Sigmoid colon (tissue), 7 donors: ENCODE data around the gene TEX264. TPM values are rescaled to one million over a fixed set of nuclear protein-coding genes. Genes with fewer than 3 reads are reported as not detected.

Source experiments
- DNase-seq: peaks from one replicate; pipeline ENCODE4 v3.0.0-alpha.2; 2019
- H3K27ac ChIP-seq, 4 donors: fragments of 200-600 bp; sonication (generic); one replicate each; pipeline ENCODE4 v1.5.1; 2016 to 2019; ENCODE audit warnings: mild to moderate bottlenecking in 1 of 4
- H3K27me3 ChIP-seq, 3 donors: fragments of 200-600 bp; sonication (generic); one replicate each; pipeline ENCODE4 v1.5.1; 2019; ENCODE audit warnings: mild to moderate bottlenecking in 1 of 3
- H3K36me3 ChIP-seq, 4 donors: fragments of 200-600 bp; sonication (generic); one replicate each; pipeline ENCODE4 v1.5.1; 2016 to 2019
- H3K4me1 ChIP-seq, 4 donors: fragments of 200-600 bp; sonication (generic); one replicate each; pipeline ENCODE4 v1.5.1; 2017 to 2019
- H3K4me3 ChIP-seq, 4 donors: fragments of 200-600 bp; sonication (generic); one replicate each; pipeline ENCODE4 v1.5.1; 2017 to 2019; ENCODE audit warnings: mild to moderate bottlenecking in 2 of 4, moderate library complexity in 1 of 4
- H3K9me3 ChIP-seq, 4 donors: fragments of 200-600 bp in 3 of 4; sonication (generic) in 3 of 4; one replicate each; pipeline versions ENCODE4 v1.5.1 to v1.6.1; 2013 to 2019
- EP300 ChIP-seq, 4 donors: sonication (generic); formaldehyde crosslinking; IDR thresholded peaks; one replicate each; pipeline ENCODE4 v1.6.1; 2017; ENCODE audit warnings: antibody characterized with exemption in 4 of 4
- POLR2A ChIP-seq, 2 donors: fragments of 450-650 bp; IDR thresholded peaks; one replicate each; pipeline ENCODE4 v1.6.1; 2016; ENCODE audit warnings: antibody characterized with exemption in 2 of 2, mild to moderate bottlenecking in 2 of 2, moderate library complexity in 2 of 2
- POLR2AphosphoS5 ChIP-seq, 4 donors: sonication (generic); formaldehyde crosslinking; IDR thresholded peaks; one replicate each; pipeline ENCODE4 v1.6.1; 2017; ENCODE audit warnings: antibody characterized with exemption in 4 of 4
- WGBS, 2 donors: extraction: QIAGEN DNeasy Blood & Tissue Kit; methylation state at CpG; one replicate each; pipeline ENCODE4 v1.1.7; 2013; 5-methylcytosine and 5-hydroxymethylcytosine counted together
- intact Hi-C: fragments of 100-400 bp; cut with DNase I; formaldehyde crosslinking; loops from one replicate; pipeline ENCODE4 v1.15.1; 2023
- polyA plus RNA-seq, 3 donors: library from polyadenylated mRNA; stranded (reverse); fragments of 200-250 nt; gene quantifications; one replicate each; pipeline ENCODE4 v1.2.3, GENCODE V29; 2013
- total RNA-seq, 4 donors: library from RNA; depleted of rRNA; stranded (reverse); fragments of >200 nt; gene quantifications; one replicate each; pipeline ENCODE4 v1.1.0, GENCODE V29; 2016
- TF ChIP-seq, protein P1 (sequence below), 4 experiments: fragments of 450-650 bp in 3 of 4; fragments of 200-600 bp in 1 of 4; IDR thresholded peaks; one replicate each; pipeline ENCODE4 v1.5.1; 2016 to 2019; ENCODE audit warnings: antibody characterized with exemption in 4 of 4, mild to moderate bottlenecking in 3 of 4, moderate library complexity in 2 of 4
- donor health status: healthy with polysubstance abuse.
- donor health status: Bipolar disorder and iron deficiency.
- donor health status: healthy.

Gene TEX264
- total and polyA plus RNA-seq, 7 donors, result 23.4 to 79.7 (median 69.3) TPM

DNA sequence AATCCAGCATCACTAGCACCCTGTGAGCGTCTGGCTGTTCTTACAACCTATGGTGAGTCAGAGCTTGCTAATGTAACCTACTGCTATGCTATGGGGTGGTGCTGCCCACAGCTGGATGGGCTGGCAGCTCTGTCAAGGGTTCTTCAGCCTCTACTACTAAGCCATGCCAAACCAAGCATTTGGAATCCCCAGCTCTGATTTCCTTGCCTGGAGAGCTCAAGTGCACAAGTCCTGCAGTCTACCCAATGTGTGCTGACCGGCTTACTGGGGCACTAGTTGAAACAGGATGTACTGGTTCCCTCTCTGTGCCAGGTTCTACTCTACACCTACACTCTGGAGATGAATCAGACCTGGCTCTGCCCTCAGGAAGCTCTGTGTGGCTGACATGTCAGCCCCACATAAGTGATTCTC, 4.2 kb downstream of the TEX264 start:
- no peak for TF ChIP-seq EP300 (IDR thresholded peaks at IDR 0.05)
- TF ChIP-seq, protein P1, sequence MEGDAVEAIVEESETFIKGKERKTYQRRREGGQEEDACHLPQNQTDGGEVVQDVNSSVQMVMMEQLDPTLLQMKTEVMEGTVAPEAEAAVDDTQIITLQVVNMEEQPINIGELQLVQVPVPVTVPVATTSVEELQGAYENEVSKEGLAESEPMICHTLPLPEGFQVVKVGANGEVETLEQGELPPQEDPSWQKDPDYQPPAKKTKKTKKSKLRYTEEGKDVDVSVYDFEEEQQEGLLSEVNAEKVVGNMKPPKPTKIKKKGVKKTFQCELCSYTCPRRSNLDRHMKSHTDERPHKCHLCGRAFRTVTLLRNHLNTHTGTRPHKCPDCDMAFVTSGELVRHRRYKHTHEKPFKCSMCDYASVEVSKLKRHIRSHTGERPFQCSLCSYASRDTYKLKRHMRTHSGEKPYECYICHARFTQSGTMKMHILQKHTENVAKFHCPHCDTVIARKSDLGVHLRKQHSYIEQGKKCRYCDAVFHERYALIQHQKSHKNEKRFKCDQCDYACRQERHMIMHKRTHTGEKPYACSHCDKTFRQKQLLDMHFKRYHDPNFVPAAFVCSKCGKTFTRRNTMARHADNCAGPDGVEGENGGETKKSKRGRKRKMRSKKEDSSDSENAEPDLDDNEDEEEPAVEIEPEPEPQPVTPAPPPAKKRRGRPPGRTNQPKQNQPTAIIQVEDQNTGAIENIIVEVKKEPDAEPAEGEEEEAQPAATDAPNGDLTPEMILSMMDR (IDR thresholded peaks at IDR 0.05), result no peak
- TF ChIP-seq POLR2A (IDR thresholded peaks at IDR 0.05), result no peak
- TF ChIP-seq POLR2AphosphoS5 (IDR thresholded peaks at IDR 0.05), result no peak
- peaks cover 0 to 41% (median 28%) of the 10 kb centered on the region in 4 donors for H3K4me1 ChIP-seq
- WGBS, 2 donors, result 80 to 87% methylated on average over 2 of the region's 2 CpGs
- H3K27ac ChIP-seq, result no peak overlapping the region
- H3K9me3 ChIP-seq, result no peaks in the 10 kb centered on the region
- H3K4me3 ChIP-seq, result no peak overlapping the region
- intact Hi-C loops, result no loop called here
- peaks cover 0 to 42% (median 4%) of the 10 kb centered on the region in 4 donors for H3K36me3 ChIP-seq
- peak; percentile 5 for DNase-seq
- H3K27me3 ChIP-seq, result no peaks in the 10 kb centered on the region

DNA sequence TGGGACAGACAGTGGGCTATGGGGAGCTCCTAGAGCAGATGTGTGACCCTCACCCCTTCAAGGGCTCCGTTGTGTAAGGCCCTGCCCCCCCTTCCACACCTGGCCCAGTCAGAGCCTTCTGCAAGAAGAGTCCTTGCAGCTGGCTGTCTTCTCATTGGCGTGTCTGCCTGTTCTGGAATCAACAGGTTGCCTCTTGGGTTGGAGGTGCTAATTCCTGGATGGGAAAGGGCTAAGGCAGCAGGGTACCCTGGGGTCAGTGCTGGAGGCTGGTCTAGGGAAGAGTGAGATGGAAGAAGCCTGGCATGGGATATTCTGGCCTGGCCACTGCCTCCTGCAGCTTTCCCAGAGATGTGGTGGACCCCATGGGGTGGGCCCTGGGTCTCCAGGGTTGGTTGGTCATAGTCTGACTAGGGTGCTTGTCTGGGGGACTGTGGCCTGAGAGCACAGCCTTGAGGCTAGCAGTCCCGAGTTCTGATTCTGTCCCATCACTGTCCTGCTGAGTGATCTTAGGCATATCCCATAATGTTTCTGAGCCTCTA, 5.1 kb downstream of the TEX264 start:
- 91 to 94% methylated on average over 3 of the region's 3 CpGs for WGBS, 2 donors
- H3K36me3 ChIP-seq, result peaks cover 0 to 42% (median 4%) of the 10 kb centered on the region in 4 donors
- TF ChIP-seq POLR2A (IDR thresholded peaks at IDR 0.05), result no peak
- no peak for TF ChIP-seq EP300 (IDR thresholded peaks at IDR 0.05)
- TF ChIP-seq POLR2AphosphoS5 (IDR thresholded peaks at IDR 0.05), result no peak
- TF ChIP-seq, protein P1 (IDR thresholded peaks at IDR 0.05), result no peak
- peaks cover 0 to 42% (median 25%) of the 10 kb centered on the region in 4 donors for H3K4me1 ChIP-seq
- DNase-seq, result no peak
- no peak overlapping the region for H3K27ac ChIP-seq
- H3K9me3 ChIP-seq, result no peaks in the 10 kb centered on the region
- no peak overlapping the region for H3K4me3 ChIP-seq
- H3K27me3 ChIP-seq, result no peaks in the 10 kb centered on the region
- intact Hi-C loops, result no loop called here

DNA sequence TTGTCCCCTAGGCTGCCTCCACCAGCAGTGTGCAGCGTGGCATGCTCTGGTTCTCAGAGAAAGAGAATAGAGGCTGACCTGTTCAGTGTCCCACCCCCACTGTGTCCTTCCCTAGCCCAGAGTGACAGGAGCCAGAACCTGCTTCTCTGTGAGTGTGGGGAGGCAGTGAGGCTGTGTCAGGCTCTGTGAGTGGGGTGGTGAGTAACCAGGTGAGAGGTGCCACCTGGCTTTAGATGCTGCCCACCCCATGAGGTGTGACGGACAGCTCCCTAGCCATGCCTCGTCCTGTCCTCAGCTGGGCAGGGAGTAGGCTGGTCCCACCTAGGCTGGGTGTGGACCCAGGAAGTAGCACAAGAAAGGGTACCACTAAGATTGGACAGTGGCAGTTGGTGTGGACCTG, 6.3 kb downstream of the TEX264 start:
- peaks cover 0 to 42% (median 4%) of the 10 kb centered on the region in 4 donors for H3K36me3 ChIP-seq
- no peak overlapping the region for H3K27ac ChIP-seq
- H3K4me1 ChIP-seq, result peaks cover 0 to 48% (median 30%) of the 10 kb centered on the region in 4 donors
- no peaks in the 10 kb centered on the region for H3K9me3 ChIP-seq
- no peak overlapping the region for H3K4me3 ChIP-seq
- H3K27me3 ChIP-seq, result no peaks in the 10 kb centered on the region
- intact Hi-C loops, result no loop called here
- 93 to 96% methylated on average over 3 of the region's 3 CpGs for WGBS, 2 donors
- peak; percentile 25 for DNase-seq
- TF ChIP-seq POLR2A (IDR thresholded peaks at IDR 0.05) (no peak), EP300 (IDR thresholded peaks at IDR 0.05) (no peak), POLR2AphosphoS5 (IDR thresholded peaks at IDR 0.05) (no peak)
- TF ChIP-seq, protein P1 (IDR thresholded peaks at IDR 0.05), result no peak

DNA sequence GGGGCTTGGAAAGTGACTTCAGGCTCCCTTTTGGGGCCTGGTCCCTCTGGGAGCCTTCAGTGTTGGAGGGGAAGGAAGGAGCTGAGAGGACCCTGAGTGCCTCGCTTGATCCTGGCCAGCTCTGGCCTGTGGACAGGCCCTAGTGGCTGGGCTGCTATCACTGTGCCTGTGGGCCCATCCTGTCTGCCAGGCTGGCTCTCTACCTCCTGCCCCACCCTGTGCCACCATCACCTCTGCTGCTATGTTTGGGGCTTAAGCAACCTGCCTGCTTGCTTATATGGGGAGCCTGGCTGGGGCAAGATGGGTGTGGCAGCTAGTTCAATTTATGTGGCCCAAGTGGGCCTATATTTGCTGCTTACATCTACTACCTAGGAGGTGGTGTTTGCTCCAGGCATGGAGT, 7.1 kb downstream of the TEX264 start:
- peaks cover 0 to 42% (median 4%) of the 10 kb centered on the region in 4 donors for H3K36me3 ChIP-seq
- H3K4me3 ChIP-seq, result no peak overlapping the region
- TF ChIP-seq EP300 (IDR thresholded peaks at IDR 0.05) (no peak), POLR2A (IDR thresholded peaks at IDR 0.05) (no peak)
- peaks cover 0 to 41% (median 27%) of the 10 kb centered on the region in 4 donors for H3K4me1 ChIP-seq
- no peaks in the 10 kb centered on the region for H3K27me3 ChIP-seq
- no peaks in the 10 kb centered on the region for H3K9me3 ChIP-seq
- no peak overlapping the region for H3K27ac ChIP-seq
- no peak for DNase-seq
- intact Hi-C loops, result no loop called here
- 97 to 100% methylated on average over 1 of the region's 1 CpG for WGBS, 2 donors

DNA sequence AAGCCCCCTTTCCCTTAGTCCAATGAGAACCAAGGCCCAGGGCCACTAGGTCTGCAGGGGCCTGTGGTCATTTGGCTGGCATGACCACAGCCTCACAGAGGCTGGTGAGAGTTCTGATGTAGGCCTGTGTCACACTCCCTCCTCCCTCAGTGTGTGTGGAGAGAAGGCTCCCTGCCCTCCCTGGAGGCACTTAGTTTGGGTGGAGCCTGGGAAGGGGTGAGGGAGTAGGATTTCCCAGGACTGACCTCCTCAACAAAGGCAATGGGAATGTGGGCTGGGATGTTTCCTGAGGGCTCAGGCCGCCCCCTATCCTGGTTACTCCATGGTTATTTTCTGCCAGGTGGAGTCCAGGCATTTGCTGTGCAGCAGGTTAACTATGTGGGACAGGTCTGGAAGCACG, 7.6 kb downstream of the TEX264 start:
- no peaks in the 10 kb centered on the region for H3K9me3 ChIP-seq
- intact Hi-C loops, result no loop called here
- H3K36me3 ChIP-seq, result peaks cover 0 to 42% (median 4%) of the 10 kb centered on the region in 4 donors

More for the DNA sequence above, 7.6 kb downstream of the TEX264 start:
- TF ChIP-seq POLR2AphosphoS5 (IDR thresholded peaks at IDR 0.05), result no peak
- TF ChIP-seq, protein P1 (IDR thresholded peaks at IDR 0.05), result no peak
- TF ChIP-seq POLR2A (IDR thresholded peaks at IDR 0.05), result no peak
- no peak for TF ChIP-seq EP300 (IDR thresholded peaks at IDR 0.05)
- Histone ChIP-seq H3K4me3 (no peak overlapping the region), H3K4me1 (peaks cover 0 to 36% (median 25%) of the 10 kb centered on the region in 4 donors), H3K27ac (no peak overlapping the region), H3K27me3 (no peaks in the 10 kb centered on the region)
- DNase-seq, result no peak
- WGBS, 2 donors, result 82 to 85% methylated on average over 2 of the region's 2 CpGs
